ENCODE data around the gene FAM110D. TPM values are rescaled to one million over a fixed set of nuclear protein-coding genes. Genes with fewer than 3 reads are reported as not detected.

Gene FAM110D
- total RNA-seq, 1 experiment from 2014 or later = 0.05 TPM

- CTCF ChIA-PET = no interaction called here
- no peak for TF ChIP-seq CTCF (IDR thresholded peaks at IDR 0.05)
- no peak for TF ChIP-seq REST (IDR thresholded peaks at IDR 0.05; ENCODE audit: insufficient read depth in 1 of 2, low read depth in 2 of 2, low read length in 1 of 2)
- POLR2A ChIA-PET = no interaction called here
- intact Hi-C loops (cut with micrococcal nuclease; ENCODE audit: unreplicated experiment) = no loop called here
- BruUV-seq (replicated peaks) = no TSS peak
- Histone ChIP-seq H3K27ac (ENCODE audit: low read length) (no peak overlapping the region), H3K4me1 (ENCODE audit: control insufficient read depth, insufficient read depth, low read length) (no peaks in the 10 kb centered on the region; the same call in 1 of the 2 replicates), H3K9me3 (ENCODE audit: control insufficient read depth, insufficient read depth, low read depth, low read length) (no peaks in the 10 kb centered on the region), H3K4me3 (ENCODE audit: low read depth in 2 of 2, low read length in 2 of 2) (no peak overlapping the region), H3K36me3 (ENCODE audit: control insufficient read depth, insufficient read depth, low read length) (no peaks in the 10 kb centered on the region; the same call in 1 of the 2 replicates), H3K27me3 (ENCODE audit: control insufficient read depth, insufficient read depth, low read length) (no peaks in the 10 kb centered on the region)
- DNase-seq (ENCODE audit: low read depth, low spot score) = no peak
- no peak for ATAC-seq
- in situ Hi-C loops (cut with HindIII; ENCODE audit: low pct_unique_long_range_greater_than_20kb, low sequenced_read_pairs) = no loop called here
Observed at GRCh38 chr1:26180010-26180506, 21.2 kb downstream of the FAM110D start.

- no peak for ATAC-seq
- ChIA-PET CTCF (no interaction called here), POLR2A (no interaction called here)
- Histone ChIP-seq H3K36me3 (ENCODE audit: control insufficient read depth, insufficient read depth, low read length) (no peaks in the 10 kb centered on the region; the same call in 1 of the 2 replicates), H3K4me3 (ENCODE audit: low read depth in 2 of 2, low read length in 2 of 2) (no peak overlapping the region), H3K27me3 (ENCODE audit: control insufficient read depth, insufficient read depth, low read length) (no peaks in the 10 kb centered on the region), H3K27ac (ENCODE audit: low read length) (no peak overlapping the region), H3K4me1 (ENCODE audit: control insufficient read depth, insufficient read depth, low read length) (no peaks in the 10 kb centered on the region; the same call in 1 of the 2 replicates), H3K9me3 (ENCODE audit: control insufficient read depth, insufficient read depth, low read depth, low read length) (no peaks in the 10 kb centered on the region)
- in situ Hi-C loops (cut with HindIII; ENCODE audit: low pct_unique_long_range_greater_than_20kb, low sequenced_read_pairs) (no loop called here), intact Hi-C loops (cut with micrococcal nuclease; ENCODE audit: unreplicated experiment) (no loop called here)
- DNase-seq (ENCODE audit: low read depth, low spot score) = no peak
- BruUV-seq (replicated peaks) = no TSS peak
- TF ChIP-seq TCF7L2 (IDR thresholded peaks at IDR 0.05; ENCODE audit: low read depth, low read length) = no peak
- TF ChIP-seq POLR2AphosphoS5 (IDR thresholded peaks at IDR 0.05; ENCODE audit: low read depth, low read length) = no peak
- no peak for TF ChIP-seq CTCF (IDR thresholded peaks at IDR 0.05)
- TF ChIP-seq REST (IDR thresholded peaks at IDR 0.05; ENCODE audit: insufficient read depth in 1 of 2, low read depth in 2 of 2, low read length in 1 of 2) = no peak
- TF ChIP-seq SIN3A (IDR thresholded peaks at IDR 0.05; ENCODE audit: borderline replicate concordance, insufficient read depth, low read depth, low read length) = no peak
Observed at GRCh38 chr1:26181586-26182382, 22.9 kb downstream of the FAM110D start.

All from Panc1 (cell line).